WTC11 (cell line): ENCODE results near the gene KLHL10. TPM values are rescaled to one million over a fixed set of nuclear protein-coding genes. Genes with fewer than 3 reads are reported as not detected.
A peak's percentile ranks its signal among the peaks of the same experiment; 100 is the strongest.

Experiments used
- ATAC-seq: fragments of 200-7000 bp; cut with Tn5 transposase; 2 replicates; pipeline ENCODE4 v1.10.0; 2021; ENCODE audit warnings: mild to moderate bottlenecking, moderate library complexity
- Bru-seq: library from RNA; stranded (reverse); fragments of 400-500 nt; gene quantifications from one replicate; lab custom pipeline; 2021; lab: Mats Ljungman, UMichigan
- CTCF ChIA-PET: fragments of 300-600 bp; sonication (Branson Sonifier 250); formaldehyde crosslinking; loops from one replicate; lab custom pipeline; 2021; ENCODE audit warnings: antibody characterized with exemption; lab: Charles Lee
- POLR2A ChIA-PET: fragments of 350-600 bp; sonication (Branson Sonifier 250); formaldehyde crosslinking; loops from one replicate; lab custom pipeline; 2021; ENCODE audit warnings: antibody characterized with exemption; lab: Charles Lee
- DNase-seq: peaks from one replicate; pipeline ENCODE4 v3.0.0; 2021; ENCODE audit warnings: low spot score
- H3K27ac Mint-ChIP-seq: 2 replicates; pipeline ENCODE4 v1.8.0; 2021; ENCODE audit warnings: mixed read lengths
- H3K27me3 Mint-ChIP-seq: 2 replicates; pipeline ENCODE4 v1.8.0; 2021; ENCODE audit warnings: low read depth, mild to moderate bottlenecking, moderate library complexity, mixed read lengths
- H3K36me3 Mint-ChIP-seq: 2 replicates; pipeline ENCODE4 v1.8.0; 2021; ENCODE audit warnings: mixed read lengths
- H3K4me1 Mint-ChIP-seq: 2 replicates; pipeline ENCODE4 v1.8.0; 2022; ENCODE audit warnings: mixed read lengths
- H3K4me3 Mint-ChIP-seq: 2 replicates; pipeline ENCODE4 v1.8.0; 2021; ENCODE audit warnings: mild to moderate bottlenecking, moderate library complexity, mixed read lengths
- H3K9me3 Mint-ChIP-seq: 2 replicates; pipeline ENCODE4 v1.8.0; 2021; ENCODE audit warnings: mixed read lengths
- FOXK1 ChIP-seq: sonication (generic); formaldehyde crosslinking; IDR thresholded peaks from 2 replicates; pipeline ENCODE4 v1.8.0; 2022; ENCODE audit warnings: mild to moderate bottlenecking, moderate library complexity, missing genetic modification reagents
- GABPB1 ChIP-seq: sonication (generic); formaldehyde crosslinking; IDR thresholded peaks from 2 replicates; pipeline ENCODE4 v1.8.1; 2023; ENCODE audit warnings: mild to moderate bottlenecking, missing genetic modification reagents
- NFE2L1 ChIP-seq: sonication (generic); formaldehyde crosslinking; IDR thresholded peaks from 2 replicates; pipeline ENCODE4 v1.8.1; 2023; ENCODE audit warnings: missing genetic modification reagents
- RORB ChIP-seq: fragments of 250-450 bp; sonication (Bioruptor Pico); IDR thresholded peaks from 2 replicates; pipeline ENCODE4 v1.9.0; 2021; ENCODE audit warnings: mild to moderate bottlenecking
- SMAD4 ChIP-seq: sonication (generic); formaldehyde crosslinking; IDR thresholded peaks from 2 replicates; pipeline ENCODE4 v1.8.0; 2022; ENCODE audit warnings: mild to moderate bottlenecking, missing genetic modification reagents
- SOX15 ChIP-seq: fragments of 250-450 bp; sonication (Bioruptor Pico); IDR thresholded peaks from 2 replicates; pipeline ENCODE4 v1.9.0; 2021; ENCODE audit warnings: mild to moderate bottlenecking
- SP1 ChIP-seq: sonication (generic); formaldehyde crosslinking; conservative IDR thresholded peaks from 2 replicates; pipeline ENCODE4 v1.8.1; 2022; ENCODE audit warnings: missing genetic modification reagents
- ZNF263 ChIP-seq: sonication (generic); formaldehyde crosslinking; IDR thresholded peaks from 2 replicates; pipeline ENCODE4 v1.8.1; 2022; ENCODE audit warnings: low read depth, mild to moderate bottlenecking, moderate library complexity, missing genetic modification reagents
- ZNF396 ChIP-seq: fragments of 250-450 bp; sonication (Bioruptor Pico); IDR thresholded peaks from 2 replicates; pipeline ENCODE4 v1.8.0; 2021; ENCODE audit warnings: mild to moderate bottlenecking, moderate library complexity, borderline replicate concordance
- long read RNA-seq, 3 experiments: library from RNA in 1 of 3; library from capped mRNA in 1 of 3; library from polyadenylated mRNA in 1 of 3; unstranded in 2 of 3; stranded (forward) in 1 of 3; transcript quantifications; one replicate each; pipeline ENCODE4 v2.0.0, GENCODE V29; 2021
- total RNA-seq: library from RNA; stranded (reverse); gene quantifications from 3 replicates; pipeline ENCODE4 v1.2.3, GENCODE V29; 2021
- TF ChIP-seq, protein P1 (sequence below): sonication (generic); formaldehyde crosslinking; IDR thresholded peaks from 2 replicates; pipeline ENCODE4 v1.8.1; 2023; ENCODE audit warnings: mild to moderate bottlenecking, missing genetic modification reagents
- TF ChIP-seq, protein P2 (sequence below): fragments of 250-450 bp; sonication (Bioruptor Pico); IDR thresholded peaks from 2 replicates; pipeline ENCODE4 v1.9.0; 2021; ENCODE audit warnings: moderate library complexity, mild to moderate bottlenecking, inconsistent platforms, borderline replicate concordance
- TF ChIP-seq, protein P3 (sequence below): sonication (generic); formaldehyde crosslinking; IDR thresholded peaks from 2 replicates; pipeline ENCODE4 v1.8.0; 2022; ENCODE audit warnings: mild to moderate bottlenecking, missing genetic modification reagents
- TF ChIP-seq, protein P4 (sequence below): sonication (generic); formaldehyde crosslinking; IDR thresholded peaks from 2 replicates; pipeline ENCODE4 v1.8.0; 2023; ENCODE audit warnings: mild to moderate bottlenecking, missing genetic modification reagents

Gene KLHL10
- total RNA-seq (0.14 to 0.35 TPM (median 0.14 TPM) in 3 replicates), Bru-seq, nascent RNA (percentile 4 among the genes with signal in this experiment)
- long read RNA-seq, experiment 1, partial matches to known transcripts: 0 of 1 reads
- long read RNA-seq, experiment 1, other reads (novel, unspliced or antisense): 1 of 1 reads
- long read RNA-seq, experiment 2, partial matches to known transcripts: 0 of 1 reads
- long read RNA-seq, experiment 2, other reads (novel, unspliced or antisense): 1 of 1 reads
- long read RNA-seq, experiment 3: 0 reads

DNA sequence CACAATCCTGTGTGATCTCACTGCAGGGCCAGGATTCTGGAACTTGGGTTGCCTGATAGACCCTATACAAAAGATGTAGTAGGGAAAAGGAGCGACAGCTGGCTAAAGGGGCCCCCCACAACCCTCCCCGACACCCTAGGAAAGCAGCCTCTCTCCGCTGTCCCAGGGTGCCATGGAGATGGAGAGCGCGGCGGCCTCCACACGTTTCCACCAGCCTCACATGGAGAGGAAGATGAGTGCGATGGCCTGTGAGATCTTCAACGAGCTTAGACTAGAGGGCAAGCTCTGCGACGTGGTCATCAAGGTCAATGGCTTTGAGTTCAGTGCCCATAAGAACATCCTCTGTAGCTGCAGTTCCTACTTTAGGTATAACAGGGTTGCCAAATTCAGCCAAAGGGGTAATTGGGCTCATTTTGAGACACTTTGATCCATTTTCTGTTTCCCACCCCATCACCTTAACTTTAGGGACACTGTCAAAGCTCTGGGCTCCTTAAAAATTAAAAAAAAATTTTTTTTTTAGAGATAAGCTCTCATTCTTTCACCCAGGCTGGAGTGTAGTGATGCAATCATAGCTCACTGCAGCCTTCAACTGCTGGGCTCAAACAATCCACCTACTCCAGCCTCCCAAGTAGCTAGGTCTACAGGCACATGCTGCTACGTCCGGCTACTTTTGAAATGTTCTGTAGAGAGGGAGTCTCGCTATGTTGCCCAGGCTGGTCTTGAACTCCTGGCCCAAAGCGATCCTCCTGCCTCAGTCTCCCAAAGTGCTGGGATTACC is at the start of gene KLHL10:
Gene KLHL10, plus strand, starts transcription at position 65 of the 778 bp plus-strand sequence. Its CDS starts 108 bp downstream, at position 173.
- Mint-ChIP-seq H3K36me3 (peaks cover 8% of the 10 kb centered on the region), H3K27ac (no peak within 1 kb of the TSS), H3K4me1 (peaks cover 9% of the 10 kb centered on the region), H3K9me3 (no peaks in the 10 kb centered on the region), H3K4me3 (peak within 1 kb of the TSS; percentile 77), H3K27me3 (peaks cover 14% of the 10 kb centered on the region)
- DNase-seq: no peak
- no peak for TF ChIP-seq RORB (CRISPR knock-in tag)
- TF ChIP-seq GABPB1: peak; percentile 50; the same call in 1 of the 2 replicates
- CTCF ChIA-PET: interaction anchor here (0.6 to 1.4 kb wide), 6 partner anchors 26 to 357 kb away, joined by 3 to 7 read pairs (median 3); partner anchors contain the start of genes JUP, ODAD4 and P3H4
- POLR2A ChIA-PET: interaction anchor here (0.5 to 1.7 kb wide), 3 partner anchors 14 to 1154 kb away, joined by 3 to 4 read pairs (median 4); partner anchors contain the start of gene P3H4
- ATAC-seq: no peak

DNA sequence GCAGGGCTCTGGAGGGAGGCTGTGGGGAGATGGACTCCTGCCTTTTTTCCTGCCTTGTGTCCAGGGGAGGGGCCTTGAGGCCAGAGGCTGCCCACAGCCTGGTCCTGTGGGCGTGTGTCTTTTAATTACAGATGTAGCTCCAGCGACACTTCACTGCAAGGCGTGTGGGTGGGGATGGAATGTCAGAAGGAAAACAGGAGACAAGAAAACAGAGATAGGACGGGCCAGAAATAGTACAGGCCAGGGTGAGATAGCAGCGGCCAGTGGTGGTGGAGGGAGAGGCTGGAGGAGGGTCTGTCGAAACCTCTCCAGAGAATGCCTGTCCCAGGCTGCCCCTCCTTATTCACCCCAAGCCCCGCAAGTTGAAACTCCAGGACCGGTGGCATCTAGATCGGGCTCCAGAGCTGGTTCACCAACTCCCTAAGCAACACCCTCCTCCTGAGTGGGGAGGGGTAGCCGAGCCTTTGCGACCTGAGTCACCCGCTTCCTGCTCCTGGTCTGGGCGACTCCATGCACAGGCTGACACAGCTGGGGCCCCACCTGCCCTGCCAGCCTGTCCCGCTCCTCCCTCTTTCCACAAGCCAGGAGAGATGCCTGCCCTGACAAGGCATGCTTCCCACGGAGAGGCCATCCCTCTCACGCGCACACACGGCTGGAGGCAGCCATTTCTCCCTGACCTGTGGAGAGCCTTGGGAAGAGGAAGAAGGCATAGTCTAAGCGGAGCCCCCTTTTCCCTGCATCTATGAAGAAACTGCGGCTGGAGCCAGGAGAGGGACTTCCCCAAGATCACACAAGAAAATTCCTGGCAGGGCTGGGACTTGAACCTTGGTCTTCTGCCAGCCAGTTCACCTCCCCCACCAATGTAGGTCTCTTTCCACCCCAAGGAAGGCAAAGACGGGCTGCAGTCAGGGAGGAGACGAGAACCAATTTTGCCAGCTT is 44.5 kb upstream of the KLHL10 start:
- Mint-ChIP-seq H3K36me3 (no peaks in the 10 kb centered on the region), H3K4me1 (peaks cover 35% of the 10 kb centered on the region), H3K4me3 (peak overlapping the region; percentile 60), H3K27ac (no peak overlapping the region), H3K9me3 (no peaks in the 10 kb centered on the region), H3K27me3 (peaks cover 46% of the 10 kb centered on the region)
- POLR2A ChIA-PET: interaction anchor here (1.3 to 9.9 kb wide), 4 partner anchors 8 to 630 kb away, joined by 3 to 142 read pairs (median 3); partner anchors contain the start of genes CAVIN1 and JUP
- CTCF ChIA-PET: interaction anchor here (0.6 to 10.1 kb wide), 6 partner anchors 7 to 97 kb away, joined by 3 to 252 read pairs (median 4); partner anchors contain the start of genes JUP and P3H4
- no peak for DNase-seq
- TF ChIP-seq SP1 (CRISPR knock-in tag): 0 out of 2 replicates have a peak, but pooled peaks have one; percentile 15
- peak; percentile 13; the same call in 1 of the 2 replicates for TF ChIP-seq NFE2L1 (CRISPR knock-in tag)
- no peak for TF ChIP-seq ZNF263 (CRISPR knock-in tag)
- TF ChIP-seq, protein P1, sequence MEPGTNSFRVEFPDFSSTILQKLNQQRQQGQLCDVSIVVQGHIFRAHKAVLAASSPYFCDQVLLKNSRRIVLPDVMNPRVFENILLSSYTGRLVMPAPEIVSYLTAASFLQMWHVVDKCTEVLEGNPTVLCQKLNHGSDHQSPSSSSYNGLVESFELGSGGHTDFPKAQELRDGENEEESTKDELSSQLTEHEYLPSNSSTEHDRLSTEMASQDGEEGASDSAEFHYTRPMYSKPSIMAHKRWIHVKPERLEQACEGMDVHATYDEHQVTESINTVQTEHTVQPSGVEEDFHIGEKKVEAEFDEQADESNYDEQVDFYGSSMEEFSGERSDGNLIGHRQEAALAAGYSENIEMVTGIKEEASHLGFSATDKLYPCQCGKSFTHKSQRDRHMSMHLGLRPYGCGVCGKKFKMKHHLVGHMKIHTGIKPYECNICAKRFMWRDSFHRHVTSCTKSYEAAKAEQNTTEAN: 0 out of 2 replicates have a peak, but pooled peaks have one; percentile 46
- TF ChIP-seq, protein P2, sequence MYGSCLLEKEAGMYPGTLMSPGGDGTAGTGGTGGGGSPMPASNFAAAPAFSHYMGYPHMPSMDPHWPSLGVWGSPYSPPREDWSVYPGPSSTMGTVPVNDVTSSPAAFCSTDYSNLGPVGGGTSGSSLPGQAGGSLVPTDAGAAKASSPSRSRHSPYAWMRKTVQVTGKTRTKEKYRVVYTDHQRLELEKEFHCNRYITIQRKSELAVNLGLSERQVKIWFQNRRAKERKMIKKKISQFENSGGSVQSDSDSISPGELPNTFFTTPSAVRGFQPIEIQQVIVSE (CRISPR knock-in tag): no peak
- peak; percentile 21 for ATAC-seq

DNA sequence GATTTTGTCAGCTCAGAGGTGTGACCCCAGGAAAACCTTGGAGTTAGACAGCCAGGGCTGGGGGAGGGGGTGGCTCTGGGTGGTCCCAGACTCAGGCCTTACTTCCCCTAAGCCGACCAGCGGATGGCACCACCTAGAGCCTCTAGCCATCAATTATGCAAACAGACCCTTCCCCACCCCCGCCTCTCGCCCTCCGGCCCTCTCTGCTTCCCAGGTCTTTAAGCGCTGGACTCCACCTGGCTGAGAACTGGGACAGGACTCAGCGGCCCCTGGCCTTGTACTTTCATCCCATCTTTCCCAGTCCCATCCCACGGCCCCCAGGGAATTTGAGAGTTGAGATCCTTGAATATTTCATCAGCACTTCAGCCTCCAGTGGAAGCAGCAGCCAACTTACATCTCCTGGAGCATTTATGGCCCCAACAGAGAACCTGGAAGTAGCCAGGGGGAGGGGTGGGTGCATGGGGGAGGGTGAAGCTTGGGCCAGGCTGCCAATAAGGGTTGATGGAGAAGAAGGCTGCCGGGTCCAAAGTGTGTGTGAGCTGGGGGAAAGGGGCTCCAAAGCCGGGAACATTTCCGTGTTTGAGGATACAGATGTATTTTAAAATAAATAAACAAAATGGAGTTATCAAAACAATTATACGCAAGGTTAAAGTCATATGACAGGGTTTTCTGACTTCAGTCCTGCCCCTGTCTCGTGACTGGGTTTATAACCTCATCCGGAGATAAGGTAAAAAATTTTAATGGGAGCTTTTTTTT is 43.7 kb upstream of the KLHL10 start:
- Mint-ChIP-seq H3K36me3 (no peaks in the 10 kb centered on the region), H3K9me3 (no peaks in the 10 kb centered on the region), H3K4me3 (peak overlapping the region; percentile 60), H3K27ac (no peak overlapping the region), H3K4me1 (peaks cover 35% of the 10 kb centered on the region), H3K27me3 (peaks cover 46% of the 10 kb centered on the region)
- ATAC-seq (peak; percentile 85), DNase-seq (peak; percentile 83)
- TF ChIP-seq SMAD4 (CRISPR knock-in tag) (0 out of 2 replicates have a peak, but pooled peaks have one; percentile 12), GABPB1 (peak; percentile 76), SOX15 (CRISPR knock-in tag) (no peak), ZNF396 (CRISPR knock-in tag) (no peak), FOXK1 (0 out of 2 replicates have a peak, but pooled peaks have one; percentile 23)
- TF ChIP-seq, protein P3, sequence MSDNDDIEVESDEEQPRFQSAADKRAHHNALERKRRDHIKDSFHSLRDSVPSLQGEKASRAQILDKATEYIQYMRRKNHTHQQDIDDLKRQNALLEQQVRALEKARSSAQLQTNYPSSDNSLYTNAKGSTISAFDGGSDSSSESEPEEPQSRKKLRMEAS: peak; percentile 28; the same call in 1 of the 2 replicates
- TF ChIP-seq, protein P4, sequence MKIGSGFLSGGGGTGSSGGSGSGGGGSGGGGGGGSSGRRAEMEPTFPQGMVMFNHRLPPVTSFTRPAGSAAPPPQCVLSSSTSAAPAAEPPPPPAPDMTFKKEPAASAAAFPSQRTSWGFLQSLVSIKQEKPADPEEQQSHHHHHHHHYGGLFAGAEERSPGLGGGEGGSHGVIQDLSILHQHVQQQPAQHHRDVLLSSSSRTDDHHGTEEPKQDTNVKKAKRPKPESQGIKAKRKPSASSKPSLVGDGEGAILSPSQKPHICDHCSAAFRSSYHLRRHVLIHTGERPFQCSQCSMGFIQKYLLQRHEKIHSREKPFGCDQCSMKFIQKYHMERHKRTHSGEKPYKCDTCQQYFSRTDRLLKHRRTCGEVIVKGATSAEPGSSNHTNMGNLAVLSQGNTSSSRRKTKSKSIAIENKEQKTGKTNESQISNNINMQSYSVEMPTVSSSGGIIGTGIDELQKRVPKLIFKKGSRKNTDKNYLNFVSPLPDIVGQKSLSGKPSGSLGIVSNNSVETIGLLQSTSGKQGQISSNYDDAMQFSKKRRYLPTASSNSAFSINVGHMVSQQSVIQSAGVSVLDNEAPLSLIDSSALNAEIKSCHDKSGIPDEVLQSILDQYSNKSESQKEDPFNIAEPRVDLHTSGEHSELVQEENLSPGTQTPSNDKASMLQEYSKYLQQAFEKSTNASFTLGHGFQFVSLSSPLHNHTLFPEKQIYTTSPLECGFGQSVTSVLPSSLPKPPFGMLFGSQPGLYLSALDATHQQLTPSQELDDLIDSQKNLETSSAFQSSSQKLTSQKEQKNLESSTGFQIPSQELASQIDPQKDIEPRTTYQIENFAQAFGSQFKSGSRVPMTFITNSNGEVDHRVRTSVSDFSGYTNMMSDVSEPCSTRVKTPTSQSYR (CRISPR knock-in tag): peak; percentile 89
- ChIA-PET CTCF (interaction anchor here (0.7 to 10.1 kb wide), 8 partner anchors 8 to 98 kb away, joined by 3 to 252 read pairs (median 4); partner anchors contain the start of genes JUP and KLHL11), POLR2A (interaction anchor here (0.5 to 9.9 kb wide), 6 partner anchors 9 to 629 kb away, joined by 3 to 142 read pairs (median 4); partner anchors contain the start of genes CAVIN1 and JUP)
